Tibial nerve (tissue), 3 donors: Measurements from ENCODE around the gene CNTLN.

Experiments
- POLR2A ChIP-seq, 2 donors: fragments of 450-650 bp; IDR thresholded peaks; one replicate each; pipeline ENCODE4 v1.6.1; 2017; ENCODE audit warnings: antibody characterized with exemption in 2 of 2, mild to moderate bottlenecking in 2 of 2, moderate library complexity in 2 of 2
- TF ChIP-seq, protein P1 (sequence below), 5 experiments: fragments of 200-600 bp in 3 of 5; fragments of 450-650 bp in 2 of 5; sonication (generic) in 3 of 5; IDR thresholded peaks; one replicate each; pipeline ENCODE4 v1.5.1; 2016 to 2019; ENCODE audit warnings: antibody characterized with exemption in 5 of 5, mild to moderate bottlenecking in 3 of 5, moderate library complexity in 2 of 5

GRCh38 chr9:17251100-17251499, 116.3 kb downstream of the CNTLN start:
- TF ChIP-seq, protein P1, sequence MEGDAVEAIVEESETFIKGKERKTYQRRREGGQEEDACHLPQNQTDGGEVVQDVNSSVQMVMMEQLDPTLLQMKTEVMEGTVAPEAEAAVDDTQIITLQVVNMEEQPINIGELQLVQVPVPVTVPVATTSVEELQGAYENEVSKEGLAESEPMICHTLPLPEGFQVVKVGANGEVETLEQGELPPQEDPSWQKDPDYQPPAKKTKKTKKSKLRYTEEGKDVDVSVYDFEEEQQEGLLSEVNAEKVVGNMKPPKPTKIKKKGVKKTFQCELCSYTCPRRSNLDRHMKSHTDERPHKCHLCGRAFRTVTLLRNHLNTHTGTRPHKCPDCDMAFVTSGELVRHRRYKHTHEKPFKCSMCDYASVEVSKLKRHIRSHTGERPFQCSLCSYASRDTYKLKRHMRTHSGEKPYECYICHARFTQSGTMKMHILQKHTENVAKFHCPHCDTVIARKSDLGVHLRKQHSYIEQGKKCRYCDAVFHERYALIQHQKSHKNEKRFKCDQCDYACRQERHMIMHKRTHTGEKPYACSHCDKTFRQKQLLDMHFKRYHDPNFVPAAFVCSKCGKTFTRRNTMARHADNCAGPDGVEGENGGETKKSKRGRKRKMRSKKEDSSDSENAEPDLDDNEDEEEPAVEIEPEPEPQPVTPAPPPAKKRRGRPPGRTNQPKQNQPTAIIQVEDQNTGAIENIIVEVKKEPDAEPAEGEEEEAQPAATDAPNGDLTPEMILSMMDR (IDR thresholded peaks at IDR 0.05): no peak
- TF ChIP-seq POLR2A (IDR thresholded peaks at IDR 0.05): no peak
